ENCODE results near the gene TRIP12. TPM values are rescaled to one million over a fixed set of nuclear protein-coding genes. Genes with fewer than 3 reads are reported as not detected.
"Not testable (repeated sequence)": the region's sequence is repeated elsewhere in the genome, so short reads cannot be mapped to it uniquely, and the experiment has no call there.

Gene TRIP12
- total RNA-seq, 1 donor from 2014 or later, result 240 TPM

- intact Hi-C loops (cut with micrococcal nuclease), result loop anchor here (1.0 to 10.0 kb wide), 2 partner anchors 30 to 48 kb away; no protein-coding TSS in a partner anchor
- Mint-ChIP-seq H3K4me3 (no peak overlapping the region), H3K36me3 (ENCODE audit: low read depth) (peaks cover 41% of the 10 kb centered on the region), H3K27me3 (no peaks in the 10 kb centered on the region), H3K27ac (no peak overlapping the region), H3K4me1 (peaks cover 39% of the 10 kb centered on the region), H3K9me3 (no peaks in the 10 kb centered on the region)
- DNase-seq, result peak; percentile 82
Observed at GRCh38 chr2:229852565-229852964, 69.2 kb downstream of the TRIP12 start.

- no peak for DNase-seq
- peak overlapping the region; percentile 25 for H3K27ac Mint-ChIP-seq
- no peaks in the 10 kb centered on the region for H3K9me3 Mint-ChIP-seq
- no peaks in the 10 kb centered on the region for H3K27me3 Mint-ChIP-seq
- H3K36me3 Mint-ChIP-seq (ENCODE audit: low read depth), result peaks cover 42% of the 10 kb centered on the region
- H3K4me1 Mint-ChIP-seq, result peaks cover 41% of the 10 kb centered on the region
- intact Hi-C loops (cut with micrococcal nuclease), result loop anchor here (1.0 to 10.0 kb wide), 2 partner anchors 30 to 47 kb away; no protein-coding TSS in a partner anchor
- no peak overlapping the region for H3K4me3 Mint-ChIP-seq
Observed at GRCh38 chr2:229851870-229852269, 69.9 kb downstream of the TRIP12 start.

GRCh38 chr2:229850355-229851275, 71.2 kb downstream of the TRIP12 start:
- Mint-ChIP-seq H3K36me3 (ENCODE audit: low read depth) (peaks cover 37% of the 10 kb centered on the region), H3K4me1 (peaks cover 41% of the 10 kb centered on the region)
- peak; percentile 62 for DNase-seq
- H3K9me3 Mint-ChIP-seq, H3K4me3 Mint-ChIP-seq, H3K27me3 Mint-ChIP-seq, H3K27ac Mint-ChIP-seq: not testable (repeated sequence)
- intact Hi-C loops (cut with micrococcal nuclease), result loop anchor here (10.0 kb wide), 1 partner anchor 46 kb away; no protein-coding TSS in a partner anchor

- intact Hi-C loops (cut with micrococcal nuclease), result no loop called here
- no peak for DNase-seq
- no peaks in the 10 kb centered on the region for H3K27me3 Mint-ChIP-seq
- H3K27ac Mint-ChIP-seq, result no peak overlapping the region
- peaks cover 32% of the 10 kb centered on the region for H3K36me3 Mint-ChIP-seq (ENCODE audit: low read depth)
- H3K9me3 Mint-ChIP-seq, result no peaks in the 10 kb centered on the region
- H3K4me3 Mint-ChIP-seq, result peak overlapping the region; percentile 1
- peaks cover 37% of the 10 kb centered on the region for H3K4me1 Mint-ChIP-seq
Observed at GRCh38 chr2:229849073-229849472, 72.7 kb downstream of the TRIP12 start.

- DNase-seq, result no peak
- intact Hi-C loops (cut with micrococcal nuclease), result no loop called here
- H3K4me3 Mint-ChIP-seq, result no peak overlapping the region
- no peaks in the 10 kb centered on the region for H3K9me3 Mint-ChIP-seq
- H3K27me3 Mint-ChIP-seq, result no peaks in the 10 kb centered on the region
- H3K27ac Mint-ChIP-seq, result no peak overlapping the region
- H3K4me1 Mint-ChIP-seq, result peaks cover 16% of the 10 kb centered on the region
- peaks cover 37% of the 10 kb centered on the region for H3K36me3 Mint-ChIP-seq (ENCODE audit: low read depth)
Observed at GRCh38 chr2:229843613-229844012, 78.2 kb downstream of the TRIP12 start.

GRCh38 chr2:229838729-229839128, 83.1 kb downstream of the TRIP12 start:
- Mint-ChIP-seq H3K27me3 (no peaks in the 10 kb centered on the region), H3K4me3 (no peak overlapping the region), H3K36me3 (ENCODE audit: low read depth) (peaks cover 48% of the 10 kb centered on the region), H3K4me1 (peaks cover 29% of the 10 kb centered on the region), H3K27ac (no peak overlapping the region), H3K9me3 (no peaks in the 10 kb centered on the region)
- intact Hi-C loops (cut with micrococcal nuclease), result no loop called here
- DNase-seq, result no peak

GRCh38 chr2:229836847-229837246, 85.0 kb downstream of the TRIP12 start:
- Mint-ChIP-seq H3K27ac (no peak overlapping the region), H3K9me3 (no peaks in the 10 kb centered on the region), H3K4me1 (peaks cover 31% of the 10 kb centered on the region), H3K36me3 (ENCODE audit: low read depth) (peaks cover 49% of the 10 kb centered on the region), H3K4me3 (peak overlapping the region; percentile 13), H3K27me3 (no peaks in the 10 kb centered on the region)
- intact Hi-C loops (cut with micrococcal nuclease), result no loop called here
- DNase-seq, result no peak

- Mint-ChIP-seq H3K4me3 (peak overlapping the region; percentile 52), H3K4me1 (peaks cover 31% of the 10 kb centered on the region)
- intact Hi-C loops (cut with micrococcal nuclease), result loop anchor here (1.0 kb wide), 1 partner anchor 25 kb away; no protein-coding TSS in a partner anchor
Observed at GRCh38 chr2:229835596-229836283, 86.1 kb downstream of the TRIP12 start.

GRCh38 chr2:229834368-229834767, 87.4 kb downstream of the TRIP12 start:
- H3K4me1 Mint-ChIP-seq, result peaks cover 31% of the 10 kb centered on the region
- intact Hi-C loops (cut with micrococcal nuclease); H3K4me3 Mint-ChIP-seq; DNase-seq; H3K27ac Mint-ChIP-seq; H3K9me3 Mint-ChIP-seq; H3K27me3 Mint-ChIP-seq: not testable (repeated sequence)
- H3K36me3 Mint-ChIP-seq (ENCODE audit: low read depth), result peaks cover 52% of the 10 kb centered on the region

More at GRCh38 chr2:229835596-229836283, 86.1 kb downstream of the TRIP12 start:
- no peak for DNase-seq
- Mint-ChIP-seq H3K27ac (no peak overlapping the region), H3K27me3 (no peaks in the 10 kb centered on the region), H3K9me3 (no peaks in the 10 kb centered on the region), H3K36me3 (ENCODE audit: low read depth) (peaks cover 53% of the 10 kb centered on the region)

GRCh38 chr2:229832510-229832898, 89.3 kb downstream of the TRIP12 start:
- Mint-ChIP-seq H3K27me3 (no peaks in the 10 kb centered on the region), H3K9me3 (no peaks in the 10 kb centered on the region), H3K36me3 (ENCODE audit: low read depth) (peaks cover 59% of the 10 kb centered on the region), H3K4me3 (no peak overlapping the region), H3K27ac (no peak overlapping the region), H3K4me1 (peaks cover 28% of the 10 kb centered on the region)
- intact Hi-C loops (cut with micrococcal nuclease), result no loop called here
- no peak for DNase-seq

GRCh38 chr2:229831805-229832509, 89.9 kb downstream of the TRIP12 start:
- no peak overlapping the region for H3K27ac Mint-ChIP-seq
- no peaks in the 10 kb centered on the region for H3K9me3 Mint-ChIP-seq
- intact Hi-C loops (cut with micrococcal nuclease), result no loop called here
- peaks cover 25% of the 10 kb centered on the region for H3K4me1 Mint-ChIP-seq
- H3K36me3 Mint-ChIP-seq (ENCODE audit: low read depth), result peaks cover 56% of the 10 kb centered on the region
- no peaks in the 10 kb centered on the region for H3K27me3 Mint-ChIP-seq
- no peak overlapping the region for H3K4me3 Mint-ChIP-seq
- DNase-seq, result no peak

GRCh38 chr2:229825476-229825875, 96.3 kb downstream of the TRIP12 start:
- intact Hi-C loops (cut with micrococcal nuclease), result loop anchor here (10.0 kb wide), 1 partner anchor 239 kb away; the partner anchor contains the start of gene SLC16A14
- peaks cover 61% of the 10 kb centered on the region for H3K36me3 Mint-ChIP-seq (ENCODE audit: low read depth)

GRCh38 chr2:229821316-229821715, 100.5 kb downstream of the TRIP12 start:
- peaks cover 64% of the 10 kb centered on the region for H3K36me3 Mint-ChIP-seq (ENCODE audit: low read depth)
- no peak overlapping the region for H3K27ac Mint-ChIP-seq
- intact Hi-C loops (cut with micrococcal nuclease), result loop anchor here (10.0 kb wide), 1 partner anchor 243 kb away; the partner anchor contains the start of gene SLC16A14
- DNase-seq, result no peak
- H3K9me3 Mint-ChIP-seq, result peaks cover 6% of the 10 kb centered on the region
- peaks cover 30% of the 10 kb centered on the region for H3K4me1 Mint-ChIP-seq
- H3K27me3 Mint-ChIP-seq, result no peaks in the 10 kb centered on the region
- H3K4me3 Mint-ChIP-seq, result no peak overlapping the region

More at GRCh38 chr2:229825476-229825875, 96.3 kb downstream of the TRIP12 start:
- Mint-ChIP-seq H3K27me3 (no peaks in the 10 kb centered on the region), H3K4me3 (no peak overlapping the region), H3K4me1 (peaks cover 24% of the 10 kb centered on the region), H3K27ac (no peak overlapping the region), H3K9me3 (peaks cover 6% of the 10 kb centered on the region)
- DNase-seq, result no peak
